ENCODE results near the gene EXOSC1. TPM values are rescaled to one million over a fixed set of nuclear protein-coding genes. Genes with fewer than 3 reads are reported as not detected.
"Not testable (repeated sequence)": the region's sequence is repeated elsewhere in the genome, so short reads cannot be mapped to it uniquely, and the experiment has no call there.

Gene EXOSC1
- total RNA-seq, 1 donor from 2014 or later: 26.5 TPM

DNA sequence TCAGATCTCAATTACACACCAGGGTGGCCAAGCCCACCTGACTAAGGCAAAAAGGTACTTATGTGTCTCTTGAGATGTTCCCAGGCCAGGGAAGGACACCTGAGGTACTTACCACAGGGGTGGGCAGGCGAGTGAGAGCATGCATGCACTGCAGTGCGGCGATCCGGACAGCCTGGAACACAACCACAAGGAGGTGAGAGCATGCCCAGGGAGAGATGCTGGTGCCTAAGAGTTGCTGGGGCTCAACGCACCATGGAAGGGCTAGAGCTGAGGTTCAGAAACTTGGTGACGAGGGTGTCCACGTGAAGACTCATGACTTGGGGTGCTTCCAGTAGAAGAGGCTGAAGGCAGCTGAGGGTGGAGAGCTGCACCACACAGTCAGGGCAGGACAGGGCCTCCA is 13.3 kb upstream of the EXOSC1 start:
- DNase-seq (ENCODE audit: low read depth): no peak

DNA sequence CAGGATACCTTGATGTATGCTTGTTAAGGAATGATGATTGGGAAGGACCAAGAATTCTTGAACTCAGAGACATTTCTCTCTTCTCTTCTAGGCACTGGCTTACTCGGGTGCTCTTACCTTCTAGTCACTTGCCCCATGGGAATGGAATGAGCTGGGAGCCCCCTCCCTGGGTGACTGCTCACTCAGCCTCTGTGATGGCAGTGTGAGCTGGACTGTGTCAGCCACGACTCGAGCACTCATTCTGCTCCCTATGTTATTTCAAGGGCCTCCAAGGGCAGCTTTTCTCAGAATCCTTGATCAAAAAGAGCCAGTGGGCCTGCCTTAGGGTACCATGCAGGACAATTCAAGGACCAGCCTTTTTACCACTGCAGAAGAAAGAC is 10.9 kb upstream of the EXOSC1 start:
- no peak for DNase-seq (ENCODE audit: low read depth)

DNA sequence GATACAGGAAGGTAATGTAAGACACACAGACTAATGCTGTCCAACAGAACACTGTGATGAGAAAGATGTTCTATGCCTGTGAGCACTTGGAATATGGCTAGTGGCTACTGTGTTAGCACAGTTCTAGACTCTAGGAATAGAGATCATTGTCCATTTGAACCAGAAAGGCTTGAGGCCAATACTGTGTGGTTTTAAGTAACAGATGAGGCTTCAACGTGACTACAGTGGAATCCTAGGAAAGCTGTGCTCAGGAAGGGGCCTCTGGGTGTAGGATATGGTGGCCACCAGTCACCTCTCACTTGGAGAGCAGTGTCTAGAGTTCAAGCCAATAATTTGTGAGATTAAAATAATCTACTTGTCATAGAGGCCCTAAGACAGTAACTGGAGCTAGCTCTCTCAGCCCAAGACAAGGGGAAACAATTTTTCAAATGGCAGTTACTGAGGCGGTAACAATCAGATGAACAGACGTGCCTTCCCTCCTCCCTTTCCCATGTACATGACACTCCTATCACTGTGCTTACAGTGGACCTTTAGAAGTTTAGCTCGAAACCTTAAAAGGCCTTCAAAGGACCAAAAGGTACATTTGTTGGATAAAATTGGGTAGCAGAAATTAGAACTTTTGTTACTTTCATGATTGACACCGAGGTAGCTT is 10.4 kb upstream of the EXOSC1 start:
- no peak for DNase-seq (ENCODE audit: low read depth)

GRCh38 chr10:97454330-97455036 is 8.7 kb upstream of the EXOSC1 start:
- DNase-seq (ENCODE audit: low read depth): peak; percentile 49

- DNase-seq (ENCODE audit: low read depth): no peak
These were observed 6.5 kb upstream of the EXOSC1 start for GRCh38 chr10:97452352-97452751.

GRCh38 chr10:97451605-97452004 is 5.8 kb upstream of the EXOSC1 start:
- DNase-seq (ENCODE audit: low read depth): no peak

DNA sequence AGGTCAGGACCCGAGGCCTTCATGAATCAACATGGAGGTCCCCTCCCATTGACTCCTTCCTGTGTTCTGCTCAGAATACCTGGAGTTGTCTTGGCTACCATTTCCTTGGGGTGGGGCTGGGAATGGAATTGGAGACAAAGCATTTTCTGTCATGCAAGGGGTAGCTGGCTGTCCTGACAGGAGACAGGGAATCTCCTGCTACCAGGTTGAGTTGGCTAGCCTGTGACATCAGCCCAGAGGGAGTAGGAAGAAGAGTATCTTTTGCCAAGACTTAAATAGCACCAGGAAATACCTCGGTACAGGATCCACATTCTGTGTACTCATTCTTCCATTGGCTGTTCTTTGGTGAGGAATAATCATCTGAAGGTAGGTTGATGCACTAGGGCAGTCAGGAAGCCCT is 5.0 kb upstream of the EXOSC1 start:
- DNase-seq (ENCODE audit: low read depth): no peak

GRCh38 chr10:97445357-97445721 is 467 bp downstream of the EXOSC1 start:
- no peak for DNase-seq (ENCODE audit: low read depth)

- DNase-seq (ENCODE audit: low read depth): no peak
These were observed 1.6 kb downstream of the EXOSC1 start for GRCh38 chr10:97444212-97444611.

DNA sequence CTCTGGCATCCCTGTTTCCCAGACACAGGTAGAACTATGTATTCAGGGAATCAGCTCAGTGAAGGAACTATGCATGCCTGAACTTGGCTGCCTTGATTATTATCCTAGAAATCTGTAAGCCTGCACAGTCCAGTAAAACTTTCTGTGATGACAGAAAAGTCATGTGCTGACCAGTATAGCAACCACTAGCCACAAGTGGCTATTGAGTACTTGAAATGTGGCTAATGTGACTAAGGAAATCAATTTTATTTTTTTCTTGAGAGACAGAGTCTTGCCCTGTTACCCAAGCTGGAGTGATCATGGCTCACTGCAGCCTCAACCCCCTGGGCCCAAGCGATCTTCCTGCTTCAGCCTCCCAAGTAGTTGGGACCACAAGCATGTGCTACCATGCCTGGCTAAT is 3.5 kb downstream of the EXOSC1 start:
- no peak for DNase-seq (ENCODE audit: low read depth)

DNA sequence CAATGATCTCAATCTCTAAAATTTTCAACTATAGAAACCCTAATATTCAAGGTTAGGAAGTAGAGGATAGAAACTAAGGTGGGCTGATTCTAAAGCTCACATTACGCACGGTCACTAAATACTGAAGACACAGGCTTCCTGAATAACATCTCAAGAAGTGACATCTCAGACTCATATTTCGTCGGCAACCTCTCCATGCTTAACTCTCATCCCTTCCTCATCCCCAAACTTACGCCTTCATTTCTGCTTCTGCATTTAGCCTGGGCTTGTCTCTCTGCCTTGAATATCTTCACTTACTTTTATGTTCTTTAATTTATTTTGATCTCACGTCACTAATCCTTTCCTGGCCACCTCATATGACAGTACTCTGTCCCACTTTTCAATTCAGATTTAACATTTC is 10.6 kb downstream of the EXOSC1 start:
- no peak for DNase-seq (ENCODE audit: low read depth)

GRCh38 chr10:97434557-97434956 is 11.2 kb downstream of the EXOSC1 start:
- DNase-seq (ENCODE audit: low read depth): no peak

DNA sequence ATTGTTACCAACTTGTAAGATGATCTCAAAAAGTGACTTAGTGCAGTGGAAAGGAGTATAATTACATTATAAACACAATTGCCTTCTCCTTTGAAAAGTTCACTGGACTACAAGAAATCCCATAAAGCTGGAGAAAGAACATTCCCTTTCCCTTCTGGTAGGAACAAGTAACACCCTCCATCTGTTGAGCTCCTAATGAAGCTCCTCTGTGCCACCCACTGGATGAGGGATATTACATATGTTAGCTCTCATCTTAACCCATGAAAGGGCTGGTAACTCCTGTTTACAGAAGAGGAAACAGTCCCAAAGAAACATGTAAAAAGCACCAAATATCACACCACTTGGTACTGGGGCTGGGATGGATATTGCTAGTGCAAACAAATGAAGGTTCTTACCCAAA is 11.8 kb downstream of the EXOSC1 start:
- DNase-seq (ENCODE audit: low read depth): no peak

DNA sequence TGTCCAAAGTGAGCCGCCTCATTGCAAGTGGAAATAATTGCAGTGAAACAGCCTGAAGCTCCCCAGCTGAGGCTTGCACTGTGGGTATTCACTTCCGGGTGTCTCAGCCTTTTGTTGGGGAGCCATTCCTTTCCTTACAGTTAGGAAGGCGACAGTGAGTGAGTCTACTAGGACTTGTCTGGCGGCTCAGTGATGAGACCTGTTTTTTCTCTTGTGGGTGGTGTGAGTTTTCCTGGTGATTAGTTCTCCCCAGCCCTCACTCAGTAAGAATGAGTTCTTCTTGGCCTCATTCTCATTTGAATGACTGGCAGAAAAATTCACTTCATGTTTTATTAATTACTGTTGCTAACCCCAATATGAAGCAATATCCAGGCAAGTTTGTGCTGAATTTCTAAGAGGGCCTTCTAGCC is 17.2 kb downstream of the EXOSC1 start:
- DNase-seq (ENCODE audit: low read depth): no peak

GRCh38 chr10:97427571-97428179 is 18.1 kb downstream of the EXOSC1 start:
- DNase-seq (ENCODE audit: low read depth): no peak

DNA sequence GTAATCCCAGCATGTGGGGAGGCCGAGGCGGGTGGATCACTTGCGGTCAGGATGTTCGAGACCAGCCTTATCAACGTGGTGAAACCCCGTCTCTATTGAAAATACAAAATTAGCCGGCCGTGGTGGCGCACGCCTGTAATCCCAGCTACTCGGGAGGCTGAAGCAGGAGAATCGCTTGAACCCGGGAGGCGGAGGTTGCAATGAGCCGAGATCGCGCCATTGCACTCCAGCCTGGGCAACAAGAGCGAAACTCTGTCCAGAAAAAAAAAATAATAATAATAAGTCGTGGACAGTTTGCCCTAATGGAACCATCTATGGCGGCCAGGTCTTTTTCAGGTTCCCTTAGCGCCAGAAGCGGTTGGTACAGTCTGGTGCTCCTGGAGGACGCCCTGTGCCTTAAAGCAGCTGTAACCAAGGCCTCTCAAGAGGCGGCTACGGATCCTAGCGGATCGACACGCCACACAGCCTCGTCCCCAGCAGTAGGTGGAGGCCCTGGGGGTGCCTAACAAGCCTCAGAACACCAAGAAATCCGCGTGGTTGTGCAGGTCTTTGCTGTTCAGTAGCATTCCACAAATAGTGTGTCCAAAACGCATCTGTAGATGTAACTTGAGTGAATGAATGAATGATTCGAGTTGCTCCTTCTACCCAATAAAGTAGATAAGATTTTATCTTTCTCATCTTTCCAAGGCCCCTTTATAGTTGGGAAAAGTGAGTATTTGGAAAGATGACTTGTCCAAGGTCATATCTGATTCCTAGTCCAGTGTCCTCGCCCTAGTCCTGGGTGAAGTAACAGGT is 18.8 kb downstream of the EXOSC1 start:
- DNase-seq (ENCODE audit: low read depth): no peak

DNA sequence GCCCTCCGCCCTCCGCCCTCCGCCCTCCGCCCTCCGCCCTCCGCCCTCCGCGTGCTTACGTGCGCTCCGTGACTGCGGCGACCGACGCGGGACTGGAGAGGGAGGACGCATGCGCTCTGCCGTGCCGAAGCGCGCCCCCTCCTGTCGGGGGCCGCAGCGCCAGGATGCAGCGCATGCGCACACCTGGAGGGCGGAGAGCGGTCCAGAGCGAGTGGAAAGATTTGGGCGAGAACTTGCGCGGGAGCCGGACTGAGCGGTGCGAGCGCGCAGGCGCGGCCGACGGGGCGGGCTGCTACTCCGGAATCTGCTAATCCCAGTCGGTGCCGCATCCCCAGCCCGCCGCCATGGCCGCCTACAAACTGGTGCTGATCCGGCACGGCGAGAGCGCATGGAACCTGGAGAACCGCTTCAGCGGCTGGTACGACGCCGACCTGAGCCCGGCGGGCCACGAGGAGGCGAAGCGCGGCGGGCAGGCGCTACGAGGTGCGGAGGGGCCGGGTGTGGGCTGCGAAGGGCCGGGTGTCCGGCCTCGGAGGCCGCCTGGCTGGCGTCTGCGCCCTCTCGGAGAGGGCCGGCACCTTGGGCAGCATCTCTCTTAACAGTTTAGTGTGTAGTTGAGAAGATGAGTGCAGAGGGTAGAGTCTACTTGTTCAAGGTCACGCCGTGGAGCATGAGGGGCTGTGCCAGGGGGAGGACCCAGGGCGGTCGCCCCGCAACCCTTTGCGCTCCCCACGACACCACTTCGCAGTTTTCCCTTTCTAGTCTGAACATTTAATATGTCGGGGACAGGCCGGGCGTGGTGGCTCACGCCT is 19.6 kb downstream of the EXOSC1 start, which contains the start of gene PGAM1:
Gene PGAM1 (plus strand): TSS at position 228 of the 812 bp plus-strand sequence. CDS start 117 bp downstream, at position 345.
- peak; percentile 85 for DNase-seq (ENCODE audit: low read depth)

GRCh38 chr10:97423757-97424098 is 22.1 kb downstream of the EXOSC1 start:
- DNase-seq (ENCODE audit: low read depth): not testable (repeated sequence)

GRCh38 chr10:97416565-97416964 is 29.2 kb downstream of the EXOSC1 start:
- DNase-seq (ENCODE audit: low read depth): no peak

- DNase-seq (ENCODE audit: low read depth): peak; percentile 74
These were observed 32.9 kb downstream of the EXOSC1 start for GRCh38 chr10:97412891-97413304.

- DNase-seq (ENCODE audit: low read depth): peak; percentile 74
These were observed 34.4 kb downstream of the EXOSC1 start for GRCh38 chr10:97411406-97411805.
